Measurements from ENCODE around the gene MAP3K10. TPM values are rescaled to one million over a fixed set of nuclear protein-coding genes. Genes with fewer than 3 reads are reported as not detected.

The MAP3K10 gene
- polyA plus RNA-seq, 1 donor from 2014 or later, result 18.3 TPM

DNA sequence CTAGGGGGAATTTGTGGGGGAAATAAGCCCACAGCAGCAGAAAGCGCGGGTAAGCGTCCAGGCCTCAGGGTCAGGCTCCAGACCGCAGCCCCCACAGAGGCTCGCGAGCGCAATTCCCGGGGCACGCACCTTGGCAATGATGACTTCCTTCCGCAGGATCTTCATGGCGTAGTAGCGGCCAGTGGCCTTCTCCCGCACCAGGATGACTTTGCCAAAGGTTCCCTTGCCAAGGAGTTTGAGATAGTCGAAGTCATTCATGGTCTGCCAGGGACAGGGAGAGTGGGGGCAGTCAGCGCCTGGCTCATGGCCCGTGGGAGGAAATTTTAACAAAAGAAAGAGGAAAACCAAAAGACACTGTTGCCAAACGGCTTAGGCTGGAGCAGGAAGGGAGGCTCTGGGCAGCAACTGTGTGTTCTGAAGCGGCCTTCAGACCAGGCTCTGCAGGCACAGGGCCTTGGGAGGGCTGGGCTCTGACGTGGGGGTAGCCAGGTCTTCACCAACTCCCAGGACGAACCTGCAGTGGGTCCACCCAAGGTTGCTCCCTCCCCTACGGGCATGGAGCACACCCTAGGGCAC lies 50.7 kb downstream of the MAP3K10 start:
- no peaks in the 10 kb centered on the region for H3K9me3 ChIP-seq (ENCODE audit: low read length)
- no peaks in the 10 kb centered on the region for H3K9me2 ChIP-seq (ENCODE audit: insufficient read depth, low read length)
- H3K4me3 ChIP-seq (ENCODE audit: low read length), result no peak overlapping the region
- H4K20me1 ChIP-seq (ENCODE audit: insufficient read depth), result no peaks in the 10 kb centered on the region
- no peak for TF ChIP-seq EP300 (conservative IDR thresholded peaks at IDR 0.05; ENCODE audit: poor library complexity, severe bottlenecking)
- TF ChIP-seq, protein P1, sequence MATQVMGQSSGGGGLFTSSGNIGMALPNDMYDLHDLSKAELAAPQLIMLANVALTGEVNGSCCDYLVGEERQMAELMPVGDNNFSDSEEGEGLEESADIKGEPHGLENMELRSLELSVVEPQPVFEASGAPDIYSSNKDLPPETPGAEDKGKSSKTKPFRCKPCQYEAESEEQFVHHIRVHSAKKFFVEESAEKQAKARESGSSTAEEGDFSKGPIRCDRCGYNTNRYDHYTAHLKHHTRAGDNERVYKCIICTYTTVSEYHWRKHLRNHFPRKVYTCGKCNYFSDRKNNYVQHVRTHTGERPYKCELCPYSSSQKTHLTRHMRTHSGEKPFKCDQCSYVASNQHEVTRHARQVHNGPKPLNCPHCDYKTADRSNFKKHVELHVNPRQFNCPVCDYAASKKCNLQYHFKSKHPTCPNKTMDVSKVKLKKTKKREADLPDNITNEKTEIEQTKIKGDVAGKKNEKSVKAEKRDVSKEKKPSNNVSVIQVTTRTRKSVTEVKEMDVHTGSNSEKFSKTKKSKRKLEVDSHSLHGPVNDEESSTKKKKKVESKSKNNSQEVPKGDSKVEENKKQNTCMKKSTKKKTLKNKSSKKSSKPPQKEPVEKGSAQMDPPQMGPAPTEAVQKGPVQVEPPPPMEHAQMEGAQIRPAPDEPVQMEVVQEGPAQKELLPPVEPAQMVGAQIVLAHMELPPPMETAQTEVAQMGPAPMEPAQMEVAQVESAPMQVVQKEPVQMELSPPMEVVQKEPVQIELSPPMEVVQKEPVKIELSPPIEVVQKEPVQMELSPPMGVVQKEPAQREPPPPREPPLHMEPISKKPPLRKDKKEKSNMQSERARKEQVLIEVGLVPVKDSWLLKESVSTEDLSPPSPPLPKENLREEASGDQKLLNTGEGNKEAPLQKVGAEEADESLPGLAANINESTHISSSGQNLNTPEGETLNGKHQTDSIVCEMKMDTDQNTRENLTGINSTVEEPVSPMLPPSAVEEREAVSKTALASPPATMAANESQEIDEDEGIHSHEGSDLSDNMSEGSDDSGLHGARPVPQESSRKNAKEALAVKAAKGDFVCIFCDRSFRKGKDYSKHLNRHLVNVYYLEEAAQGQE (IDR thresholded peaks at IDR 0.05; ENCODE audit: borderline replicate concordance), result no peak
- no peak for TF ChIP-seq SMC3 (conservative IDR thresholded peaks at IDR 0.05; ENCODE audit: poor library complexity)
- TF ChIP-seq TAF1 (IDR thresholded peaks at IDR 0.05; ENCODE audit: low read depth), result no peak
- TF ChIP-seq MXI1 (conservative IDR thresholded peaks at IDR 0.05; ENCODE audit: poor library complexity, severe bottlenecking), result no peak
- no peak for TF ChIP-seq RAD21 (conservative IDR thresholded peaks at IDR 0.05)
- no peak for TF ChIP-seq POLR2AphosphoS5 (IDR thresholded peaks at IDR 0.05)
- no peak for TF ChIP-seq EZH2 (IDR thresholded peaks at IDR 0.05; ENCODE audit: borderline replicate concordance, insufficient read depth, low read length, poor library complexity, severe bottlenecking)
- TF ChIP-seq, protein P2, sequence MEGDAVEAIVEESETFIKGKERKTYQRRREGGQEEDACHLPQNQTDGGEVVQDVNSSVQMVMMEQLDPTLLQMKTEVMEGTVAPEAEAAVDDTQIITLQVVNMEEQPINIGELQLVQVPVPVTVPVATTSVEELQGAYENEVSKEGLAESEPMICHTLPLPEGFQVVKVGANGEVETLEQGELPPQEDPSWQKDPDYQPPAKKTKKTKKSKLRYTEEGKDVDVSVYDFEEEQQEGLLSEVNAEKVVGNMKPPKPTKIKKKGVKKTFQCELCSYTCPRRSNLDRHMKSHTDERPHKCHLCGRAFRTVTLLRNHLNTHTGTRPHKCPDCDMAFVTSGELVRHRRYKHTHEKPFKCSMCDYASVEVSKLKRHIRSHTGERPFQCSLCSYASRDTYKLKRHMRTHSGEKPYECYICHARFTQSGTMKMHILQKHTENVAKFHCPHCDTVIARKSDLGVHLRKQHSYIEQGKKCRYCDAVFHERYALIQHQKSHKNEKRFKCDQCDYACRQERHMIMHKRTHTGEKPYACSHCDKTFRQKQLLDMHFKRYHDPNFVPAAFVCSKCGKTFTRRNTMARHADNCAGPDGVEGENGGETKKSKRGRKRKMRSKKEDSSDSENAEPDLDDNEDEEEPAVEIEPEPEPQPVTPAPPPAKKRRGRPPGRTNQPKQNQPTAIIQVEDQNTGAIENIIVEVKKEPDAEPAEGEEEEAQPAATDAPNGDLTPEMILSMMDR (IDR thresholded peaks at IDR 0.05; ENCODE audit: poor library complexity, severe bottlenecking), result no peak
- no peak overlapping the region for H3K27ac ChIP-seq (ENCODE audit: low read length)
- H3K79me2 ChIP-seq (replicated peaks; ENCODE audit: insufficient read depth, low read length), result no peaks in the 10 kb centered on the region
- H2AFZ ChIP-seq (ENCODE audit: low read depth, low read length), result no peak overlapping the region
- H3K4me2 ChIP-seq (ENCODE audit: low read length), result no peak overlapping the region
- H3K9ac ChIP-seq (ENCODE audit: low read length), result no peak overlapping the region
- H3K36me3 ChIP-seq (ENCODE audit: insufficient read depth, low read length), result no peaks in the 10 kb centered on the region
- no peaks in the 10 kb centered on the region for H3F3A ChIP-seq (ENCODE audit: insufficient read depth, low read length, poor library complexity, severe bottlenecking)
- no peaks in the 10 kb centered on the region for H3K27me3 ChIP-seq (ENCODE audit: insufficient read depth, low read depth, low read length)

DNA sequence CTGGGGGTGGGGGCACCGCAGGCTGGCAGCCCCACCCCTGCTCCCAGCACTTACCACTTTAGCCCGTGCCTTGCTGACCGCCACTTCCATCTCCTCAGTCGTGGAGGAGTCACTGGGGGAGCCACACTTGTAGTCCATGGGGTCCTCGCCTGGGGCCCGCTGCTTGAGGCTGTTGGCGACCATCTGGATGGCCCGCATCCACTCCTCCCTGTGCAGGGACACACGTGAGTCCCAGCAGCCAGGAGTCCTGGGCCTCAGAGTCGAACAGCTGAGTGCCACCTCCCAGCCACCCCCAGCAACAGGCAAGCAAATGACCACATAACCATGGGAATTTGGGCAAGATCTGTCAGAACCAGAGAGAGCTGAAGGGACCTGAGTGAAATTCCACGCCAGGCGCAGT lies 51.3 kb downstream of the MAP3K10 start:
- no peaks in the 10 kb centered on the region for H3K9me2 ChIP-seq (ENCODE audit: insufficient read depth, low read length)
- H4K20me1 ChIP-seq (ENCODE audit: insufficient read depth), result no peaks in the 10 kb centered on the region
- H3K4me2 ChIP-seq (ENCODE audit: low read length), result no peak overlapping the region
- no peaks in the 10 kb centered on the region for H3F3A ChIP-seq (ENCODE audit: insufficient read depth, low read length, poor library complexity, severe bottlenecking)
- TF ChIP-seq TAF1 (IDR thresholded peaks at IDR 0.05; ENCODE audit: low read depth) (no peak), EP300 (conservative IDR thresholded peaks at IDR 0.05; ENCODE audit: poor library complexity, severe bottlenecking) (no peak), EZH2 (IDR thresholded peaks at IDR 0.05; ENCODE audit: borderline replicate concordance, insufficient read depth, low read length, poor library complexity, severe bottlenecking) (no peak), RAD21 (conservative IDR thresholded peaks at IDR 0.05) (no peak), SMC3 (conservative IDR thresholded peaks at IDR 0.05; ENCODE audit: poor library complexity) (no peak)
- no peak overlapping the region for H3K4me3 ChIP-seq (ENCODE audit: low read length)
- no peaks in the 10 kb centered on the region for H3K79me2 ChIP-seq (replicated peaks; ENCODE audit: insufficient read depth, low read length)
- H3K9me3 ChIP-seq (ENCODE audit: low read length), result no peaks in the 10 kb centered on the region
- H3K36me3 ChIP-seq (ENCODE audit: insufficient read depth, low read length), result no peaks in the 10 kb centered on the region
- no peaks in the 10 kb centered on the region for H3K27me3 ChIP-seq (ENCODE audit: insufficient read depth, low read depth, low read length)
- no peak overlapping the region for H3K27ac ChIP-seq (ENCODE audit: low read length)
- H3K9ac ChIP-seq (ENCODE audit: low read length), result no peak overlapping the region
- no peak overlapping the region for H2AFZ ChIP-seq (ENCODE audit: low read depth, low read length)

Data from neural cell (in vitro differentiated cells).